NB4 (cell line): ENCODE results near the gene CCDC107.

Experiments used
- CTCF ChIP-seq: IDR thresholded peaks from one replicate; pipeline ENCODE4 v1.5.1; 2012; ENCODE audit warnings: low read depth, low read length
- MAX ChIP-seq: IDR thresholded peaks from 2 replicates; pipeline ENCODE4 v1.6.1; 2011; ENCODE audit warnings: low read depth, low read length
- MYC ChIP-seq: IDR thresholded peaks from 2 replicates; pipeline ENCODE4 v1.6.1; 2011; ENCODE audit warnings: low read depth, low read length
- POLR2A ChIP-seq: IDR thresholded peaks from 2 replicates; pipeline ENCODE4 v1.6.1; 2011; ENCODE audit warnings: mild to moderate bottlenecking; ENCODE audit not compliant: insufficient read length; ENCODE audit errors: extremely low read depth

GRCh38 chr9:35666045-35666444 is 8.0 kb downstream of the CCDC107 start:
- TF ChIP-seq CTCF: no peak
- no peak for TF ChIP-seq MAX
- no peak for TF ChIP-seq POLR2A
- no peak for TF ChIP-seq MYC
